GM23338 (cell line): ENCODE results near the gene UTS2R. TPM values are rescaled to one million over a fixed set of nuclear protein-coding genes. Genes with fewer than 3 reads are reported as not detected.

Experiments used
- ATAC-seq: fragments of 200-7000 bp; cut with Tn5 transposase; 3 replicates; pipeline ENCODE4 v1.9.1; 2020
- DNase-seq: peaks from one replicate; pipeline ENCODE4 v3.0.0-alpha.2; 2015; ENCODE audit warnings: low spot score
- H2AFZ ChIP-seq: fragments of 200-600 bp; sonication (generic); 2 replicates; pipeline ENCODE4 v1.8.0; 2016; ENCODE audit warnings: antibody characterized with exemption, mild to moderate bottlenecking, moderate library complexity
- H3F3A ChIP-seq: fragments of 200-600 bp; sonication (generic); replicated peaks from 2 replicates; pipeline ENCODE4 v1.8.0; 2017; ENCODE audit warnings: antibody characterized with exemption, mixed run types, low read depth
- H3K27ac ChIP-seq: fragments of 200-600 bp; sonication (generic); 2 replicates; pipeline ENCODE4 v1.6.1; 2016; ENCODE audit warnings: low read depth
- H3K27me3 ChIP-seq: fragments of 200-600 bp; sonication (generic); 2 replicates; pipeline ENCODE4 v1.8.0; 2016; ENCODE audit warnings: mild to moderate bottlenecking, mixed run types, moderate library complexity; ENCODE audit not compliant: insufficient read depth
- H3K36me3 ChIP-seq: fragments of 200-600 bp; sonication (generic); 2 replicates; pipeline ENCODE4 v1.8.0; 2016; ENCODE audit warnings: mild to moderate bottlenecking; ENCODE audit not compliant: insufficient read depth
- H3K4me1 ChIP-seq: fragments of 200-600 bp; sonication (generic); 2 replicates; pipeline ENCODE4 v1.8.0; 2016; ENCODE audit warnings: mild to moderate bottlenecking, moderate library complexity; ENCODE audit not compliant: insufficient read depth
- H3K4me2 ChIP-seq: fragments of 200-600 bp; sonication (generic); 2 replicates; pipeline ENCODE4 v1.7.1; 2017; ENCODE audit warnings: mixed run types
- H3K4me3 ChIP-seq: fragments of 200-600 bp; sonication (generic); 2 replicates; pipeline ENCODE4 v1.6.1; 2016; ENCODE audit warnings: mixed run types
- H3K79me2 ChIP-seq: fragments of 200-600 bp; sonication (generic); replicated peaks from 2 replicates; pipeline ENCODE4 v1.8.0; 2017; ENCODE audit warnings: mild to moderate bottlenecking; ENCODE audit not compliant: insufficient read depth
- H3K9me2 ChIP-seq: fragments of 200-600 bp; sonication (generic); 2 replicates; pipeline ENCODE4 v1.8.0; 2017; ENCODE audit not compliant: insufficient read depth
- H4K20me1 ChIP-seq: fragments of 200-600 bp; sonication (generic); replicated peaks from 2 replicates; pipeline ENCODE4 v1.8.0; 2017; ENCODE audit warnings: mild to moderate bottlenecking; ENCODE audit not compliant: insufficient read depth
- H3K27ac Mint-ChIP-seq: 2 replicates; pipeline ENCODE4 v1.8.0; 2020; ENCODE audit warnings: inconsistent platforms, mild to moderate bottlenecking, moderate library complexity, mixed read lengths
- H3K27me3 Mint-ChIP-seq: 3 replicates; pipeline ENCODE4 v1.8.0; 2022; ENCODE audit warnings: low read depth, mild to moderate bottlenecking, moderate library complexity, mixed read lengths, inconsistent platforms; ENCODE audit not compliant: insufficient read depth, poor library complexity
- H3K36me3 Mint-ChIP-seq: 3 replicates; pipeline ENCODE4 v1.8.0; 2021; ENCODE audit warnings: low read depth, mild to moderate bottlenecking, inconsistent platforms, moderate library complexity, mixed read lengths
- H3K4me1 Mint-ChIP-seq: 3 replicates; pipeline ENCODE4 v1.8.0; 2020; ENCODE audit warnings: mild to moderate bottlenecking, inconsistent platforms, mixed read lengths
- H3K4me3 Mint-ChIP-seq: 3 replicates; pipeline ENCODE4 v1.8.0; 2021; ENCODE audit warnings: moderate library complexity, mild to moderate bottlenecking, inconsistent platforms, mixed read lengths
- H3K9me3 Mint-ChIP-seq: 3 replicates; pipeline ENCODE4 v1.8.0; 2020; ENCODE audit warnings: moderate library complexity, mild to moderate bottlenecking, inconsistent platforms, mixed read lengths
- CREB1 ChIP-seq: fragments of 250-450 bp; sonication (Bioruptor Pico); IDR thresholded peaks from 2 replicates; pipeline ENCODE4 v1.5.0; 2020; ENCODE audit warnings: low read depth, mild to moderate bottlenecking, moderate library complexity
- CTCF ChIP-seq, 2 experiments: fragments of 200-600 bp in 1 of 2; sonication (generic) in 1 of 2; conservative IDR thresholded peaks; 2 replicates each; pipeline versions ENCODE4 v1.5.1 to v1.6.1; 2016 to 2017; ENCODE audit warnings: antibody characterized with exemption in 2 of 2, low read depth in 2 of 2, mild to moderate bottlenecking in 2 of 2, moderate library complexity in 1 of 2
- EZH2 ChIP-seq: fragments of 200-600 bp; sonication (generic); IDR thresholded peaks from one replicate; pipeline ENCODE4 v1.8.0; 2017; ENCODE audit warnings: antibody characterized with exemption, mild to moderate bottlenecking, low read depth; ENCODE audit not compliant: unreplicated experiment
- EZH2phosphoT487 ChIP-seq: fragments of 200-600 bp; sonication (generic); IDR thresholded peaks from one replicate; pipeline ENCODE4 v1.8.1; 2018; ENCODE audit warnings: antibody characterized with exemption; ENCODE audit not compliant: unreplicated experiment
- JUNB ChIP-seq: IDR thresholded peaks from one replicate; pipeline ENCODE4 v1.6.1; 2016; ENCODE audit warnings: antibody characterized with exemption; ENCODE audit not compliant: unreplicated experiment
- NANOG ChIP-seq: IDR thresholded peaks from 2 replicates; pipeline ENCODE4 v1.6.1; 2016; ENCODE audit warnings: antibody characterized with exemption, borderline replicate concordance
- POLR2AphosphoS5 ChIP-seq: IDR thresholded peaks from 2 replicates; pipeline ENCODE4 v1.6.1; 2016; ENCODE audit warnings: antibody characterized with exemption, low read depth
- REST ChIP-seq: IDR thresholded peaks from one replicate; pipeline ENCODE4 v1.6.1; 2018; ENCODE audit warnings: antibody characterized with exemption; ENCODE audit not compliant: unreplicated experiment
- STAT1 ChIP-seq: IDR thresholded peaks from one replicate; pipeline ENCODE4 v1.6.1; 2016; ENCODE audit warnings: antibody characterized with exemption; ENCODE audit not compliant: unreplicated experiment
- ZNF114 ChIP-seq: fragments of 250-450 bp; sonication (Bioruptor Pico); IDR thresholded peaks from 2 replicates; pipeline ENCODE4 v1.5.0; 2020; ENCODE audit warnings: mild to moderate bottlenecking, moderate library complexity
- ZNF331 ChIP-seq: fragments of 250-450 bp; sonication (Bioruptor Pico); IDR thresholded peaks from 2 replicates; pipeline ENCODE4 v1.5.0; 2020; ENCODE audit warnings: low read depth, mild to moderate bottlenecking, moderate library complexity
- polyA plus RNA-seq: library from polyadenylated mRNA; unstranded; fragments of >200 nt; fragmentation: Nextera tagmentation; extraction: Ambion mirVana; gene quantifications from 2 replicates; pipeline ENCODE4 v1.2.1, GENCODE V29; 2016
- total RNA-seq: library from RNA; depleted of rRNA; stranded (reverse); fragments of >200 nt; shearing (Covaris generic); gene quantifications from 2 replicates; pipeline ENCODE4 v1.2.3, GENCODE V29; 2014
- TF ChIP-seq, protein P1 (sequence below): IDR thresholded peaks from 2 replicates; pipeline ENCODE4 v1.6.1; 2016; ENCODE audit warnings: antibody characterized with exemption
- TF ChIP-seq, protein P2 (sequence below): fragments of 250-450 bp; sonication (Bioruptor Pico); IDR thresholded peaks from 2 replicates; pipeline ENCODE4 v1.5.0; 2020; ENCODE audit warnings: mild to moderate bottlenecking, moderate library complexity

UTS2R gene
- total and polyA plus RNA-seq, 2 experiments from 2014 or later, result 0.49 TPM; not detected in 1

- DNase-seq, result no peak
- no peak overlapping the region for H3K27ac Mint-ChIP-seq
- Histone ChIP-seq H3K4me3 (no peak overlapping the region), H2AFZ (no peak overlapping the region), H3K4me1 (no peaks in the 10 kb centered on the region), H3K4me2 (no peak overlapping the region), H3K9me2 (no peaks in the 10 kb centered on the region), H3F3A (peaks cover 14% of the 10 kb centered on the region), H4K20me1 (no peaks in the 10 kb centered on the region), H3K27me3 (no peaks in the 10 kb centered on the region), H3K36me3 (no peaks in the 10 kb centered on the region), H3K79me2 (no peaks in the 10 kb centered on the region), H3K27ac (no peak overlapping the region)
- peaks cover 11% of the 10 kb centered on the region for H3K27me3 Mint-ChIP-seq
- H3K9me3 Mint-ChIP-seq, result no peaks in the 10 kb centered on the region
- no peak for ATAC-seq
- no peak overlapping the region for H3K4me3 Mint-ChIP-seq
- H3K4me1 Mint-ChIP-seq, result peaks cover 13% of the 10 kb centered on the region
- no peaks in the 10 kb centered on the region for H3K36me3 Mint-ChIP-seq
- TF ChIP-seq, protein P1, sequence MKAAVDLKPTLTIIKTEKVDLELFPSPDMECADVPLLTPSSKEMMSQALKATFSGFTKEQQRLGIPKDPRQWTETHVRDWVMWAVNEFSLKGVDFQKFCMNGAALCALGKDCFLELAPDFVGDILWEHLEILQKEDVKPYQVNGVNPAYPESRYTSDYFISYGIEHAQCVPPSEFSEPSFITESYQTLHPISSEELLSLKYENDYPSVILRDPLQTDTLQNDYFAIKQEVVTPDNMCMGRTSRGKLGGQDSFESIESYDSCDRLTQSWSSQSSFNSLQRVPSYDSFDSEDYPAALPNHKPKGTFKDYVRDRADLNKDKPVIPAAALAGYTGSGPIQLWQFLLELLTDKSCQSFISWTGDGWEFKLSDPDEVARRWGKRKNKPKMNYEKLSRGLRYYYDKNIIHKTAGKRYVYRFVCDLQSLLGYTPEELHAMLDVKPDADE, result no peak
- no peak for TF ChIP-seq POLR2AphosphoS5
- TF ChIP-seq REST, result no peak
- TF ChIP-seq EZH2phosphoT487, result no peak
- TF ChIP-seq NANOG, result no peak
- TF ChIP-seq, protein P2, sequence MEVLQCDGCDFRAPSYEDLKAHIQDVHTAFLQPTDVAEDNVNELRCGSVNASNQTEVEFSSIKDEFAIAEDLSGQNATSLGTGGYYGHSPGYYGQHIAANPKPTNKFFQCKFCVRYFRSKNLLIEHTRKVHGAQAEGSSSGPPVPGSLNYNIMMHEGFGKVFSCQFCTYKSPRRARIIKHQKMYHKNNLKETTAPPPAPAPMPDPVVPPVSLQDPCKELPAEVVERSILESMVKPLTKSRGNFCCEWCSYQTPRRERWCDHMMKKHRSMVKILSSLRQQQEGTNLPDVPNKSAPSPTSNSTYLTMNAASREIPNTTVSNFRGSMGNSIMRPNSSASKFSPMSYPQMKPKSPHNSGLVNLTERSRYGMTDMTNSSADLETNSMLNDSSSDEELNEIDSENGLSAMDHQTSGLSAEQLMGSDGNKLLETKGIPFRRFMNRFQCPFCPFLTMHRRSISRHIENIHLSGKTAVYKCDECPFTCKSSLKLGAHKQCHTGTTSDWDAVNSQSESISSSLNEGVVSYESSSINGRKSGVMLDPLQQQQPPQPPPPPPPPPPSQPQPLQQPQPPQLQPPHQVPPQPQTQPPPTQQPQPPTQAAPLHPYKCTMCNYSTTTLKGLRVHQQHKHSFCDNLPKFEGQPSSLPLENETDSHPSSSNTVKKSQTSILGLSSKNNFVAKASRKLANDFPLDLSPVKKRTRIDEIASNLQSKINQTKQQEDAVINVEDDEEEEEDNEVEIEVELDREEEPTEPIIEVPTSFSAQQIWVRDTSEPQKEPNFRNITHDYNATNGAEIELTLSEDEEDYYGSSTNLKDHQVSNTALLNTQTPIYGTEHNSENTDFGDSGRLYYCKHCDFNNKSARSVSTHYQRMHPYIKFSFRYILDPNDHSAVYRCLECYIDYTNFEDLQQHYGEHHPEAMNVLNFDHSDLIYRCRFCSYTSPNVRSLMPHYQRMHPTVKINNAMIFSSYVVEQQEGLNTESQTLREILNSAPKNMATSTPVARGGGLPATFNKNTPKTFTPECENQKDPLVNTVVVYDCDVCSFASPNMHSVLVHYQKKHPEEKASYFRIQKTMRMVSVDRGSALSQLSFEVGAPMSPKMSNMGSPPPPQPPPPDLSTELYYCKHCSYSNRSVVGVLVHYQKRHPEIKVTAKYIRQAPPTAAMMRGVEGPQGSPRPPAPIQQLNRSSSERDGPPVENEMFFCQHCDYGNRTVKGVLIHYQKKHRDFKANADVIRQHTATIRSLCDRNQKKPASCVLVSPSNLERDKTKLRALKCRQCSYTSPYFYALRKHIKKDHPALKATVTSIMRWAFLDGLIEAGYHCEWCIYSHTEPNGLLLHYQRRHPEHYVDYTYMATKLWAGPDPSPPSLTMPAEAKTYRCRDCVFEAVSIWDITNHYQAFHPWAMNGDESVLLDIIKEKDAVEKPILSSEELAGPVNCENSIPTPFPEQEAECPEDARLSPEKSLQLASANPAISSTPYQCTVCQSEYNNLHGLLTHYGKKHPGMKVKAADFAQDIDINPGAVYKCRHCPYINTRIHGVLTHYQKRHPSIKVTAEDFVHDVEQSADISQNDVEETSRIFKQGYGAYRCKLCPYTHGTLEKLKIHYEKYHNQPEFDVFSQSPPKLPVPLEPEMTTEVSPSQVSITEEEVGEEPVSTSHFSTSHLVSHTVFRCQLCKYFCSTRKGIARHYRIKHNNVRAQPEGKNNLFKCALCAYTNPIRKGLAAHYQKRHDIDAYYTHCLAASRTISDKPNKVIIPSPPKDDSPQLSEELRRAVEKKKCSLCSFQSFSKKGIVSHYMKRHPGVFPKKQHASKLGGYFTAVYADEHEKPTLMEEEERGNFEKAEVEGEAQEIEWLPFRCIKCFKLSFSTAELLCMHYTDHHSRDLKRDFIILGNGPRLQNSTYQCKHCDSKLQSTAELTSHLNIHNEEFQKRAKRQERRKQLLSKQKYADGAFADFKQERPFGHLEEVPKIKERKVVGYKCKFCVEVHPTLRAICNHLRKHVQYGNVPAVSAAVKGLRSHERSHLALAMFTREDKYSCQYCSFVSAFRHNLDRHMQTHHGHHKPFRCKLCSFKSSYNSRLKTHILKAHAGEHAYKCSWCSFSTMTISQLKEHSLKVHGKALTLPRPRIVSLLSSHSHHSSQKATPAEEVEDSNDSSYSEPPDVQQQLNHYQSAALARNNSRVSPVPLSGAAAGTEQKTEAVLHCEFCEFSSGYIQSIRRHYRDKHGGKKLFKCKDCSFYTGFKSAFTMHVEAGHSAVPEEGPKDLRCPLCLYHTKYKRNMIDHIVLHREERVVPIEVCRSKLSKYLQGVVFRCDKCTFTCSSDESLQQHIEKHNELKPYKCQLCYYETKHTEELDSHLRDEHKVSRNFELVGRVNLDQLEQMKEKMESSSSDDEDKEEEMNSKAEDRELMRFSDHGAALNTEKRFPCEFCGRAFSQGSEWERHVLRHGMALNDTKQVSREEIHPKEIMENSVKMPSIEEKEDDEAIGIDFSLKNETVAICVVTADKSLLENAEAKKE (CRISPR knock-in tag), result no peak
- no peak for TF ChIP-seq CTCF (conservative IDR thresholded peaks at IDR 0.05; ENCODE audit: low read depth in 2 of 2)
- no peak for TF ChIP-seq ZNF114
- TF ChIP-seq EZH2, result no peak
- no peak for TF ChIP-seq ZNF331 (CRISPR knock-in tag)
- no peak for TF ChIP-seq CREB1 (CRISPR knock-in tag)
- no peak for TF ChIP-seq JUNB
- TF ChIP-seq STAT1, result no peak
These were observed 48.8 kb upstream of the UTS2R start for GRCh38 chr17:82322526-82323453.
